Measurements from ENCODE around the gene ATP2B1.

ATP2B1 gene

GRCh38 chr12:89618113-89618862, 90.3 kb downstream of the ATP2B1 start:
- Histone ChIP-seq H3K27me3 (ENCODE audit: insufficient read depth, low read depth, severe bottlenecking) (no peaks in the 10 kb centered on the region), H3K4me3 (ENCODE audit: low read depth, low read length) (no peak overlapping the region), H3K27ac (no peak overlapping the region), H3K36me3 (peaks cover 51% of the 10 kb centered on the region), H3K9me3 (ENCODE audit: severe bottlenecking) (no peaks in the 10 kb centered on the region)
- no peak for DNase-seq
- TF ChIP-seq CTCF (IDR thresholded peaks at IDR 0.05; ENCODE audit: low read depth, low read length), result no peak

GRCh38 chr12:89610366-89610765, 98.3 kb downstream of the ATP2B1 start:
- H3K36me3 ChIP-seq, result peaks cover 74% of the 10 kb centered on the region
- no peak for TF ChIP-seq CTCF (IDR thresholded peaks at IDR 0.05; ENCODE audit: low read depth, low read length)

GRCh38 chr12:89603678-89604077, 105.0 kb downstream of the ATP2B1 start:
- no peak for TF ChIP-seq CTCF (IDR thresholded peaks at IDR 0.05; ENCODE audit: low read depth, low read length)
- no peaks in the 10 kb centered on the region for H3K9me3 ChIP-seq (ENCODE audit: severe bottlenecking)
- no peak overlapping the region for H3K4me3 ChIP-seq (ENCODE audit: low read depth, low read length)
- H3K36me3 ChIP-seq, result peaks cover 75% of the 10 kb centered on the region
- H3K27ac ChIP-seq, result no peak overlapping the region
- no peaks in the 10 kb centered on the region for H3K27me3 ChIP-seq (ENCODE audit: insufficient read depth, low read depth, severe bottlenecking)
- no peak for DNase-seq

More at GRCh38 chr12:89610366-89610765, 98.3 kb downstream of the ATP2B1 start:
- Histone ChIP-seq H3K27ac (no peak overlapping the region), H3K4me3 (ENCODE audit: low read depth, low read length) (no peak overlapping the region), H3K9me3 (ENCODE audit: severe bottlenecking) (no peaks in the 10 kb centered on the region), H3K27me3 (ENCODE audit: insufficient read depth, low read depth, severe bottlenecking) (no peaks in the 10 kb centered on the region)
- no peak for DNase-seq

DNA sequence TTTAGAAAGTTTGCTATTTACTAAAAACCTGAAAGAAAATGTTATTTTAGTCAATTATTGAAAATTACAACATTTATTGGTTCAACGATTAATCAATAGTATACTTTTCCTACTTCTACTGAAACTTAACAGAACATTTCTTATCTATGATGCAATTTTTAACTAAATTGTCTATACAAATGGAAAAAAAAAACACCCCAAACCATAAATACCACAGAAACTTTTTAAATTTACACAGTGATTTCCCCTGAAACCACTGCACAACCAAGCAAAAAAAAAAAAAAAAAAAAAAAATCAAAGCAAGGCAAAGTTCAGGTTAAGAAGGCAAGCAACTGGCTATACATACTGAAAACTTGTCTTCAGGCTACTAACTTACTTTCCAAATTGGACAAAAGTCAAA, 110.9 kb downstream of the ATP2B1 start:
- Histone ChIP-seq H3K4me3 (ENCODE audit: low read depth, low read length) (no peak overlapping the region), H3K9me3 (ENCODE audit: severe bottlenecking) (no peaks in the 10 kb centered on the region), H3K27me3 (ENCODE audit: insufficient read depth, low read depth, severe bottlenecking) (no peaks in the 10 kb centered on the region), H3K27ac (no peak overlapping the region), H3K36me3 (peaks cover 48% of the 10 kb centered on the region)
- no peak for TF ChIP-seq CTCF (IDR thresholded peaks at IDR 0.05; ENCODE audit: low read depth, low read length)
- DNase-seq, result no peak

- Histone ChIP-seq H3K27me3 (ENCODE audit: insufficient read depth, low read depth, severe bottlenecking) (no peaks in the 10 kb centered on the region), H3K27ac (no peak overlapping the region), H3K36me3 (peaks cover 48% of the 10 kb centered on the region), H3K9me3 (ENCODE audit: severe bottlenecking) (no peaks in the 10 kb centered on the region), H3K4me3 (ENCODE audit: low read depth, low read length) (no peak overlapping the region)
- no peak for TF ChIP-seq CTCF (IDR thresholded peaks at IDR 0.05; ENCODE audit: low read depth, low read length)
- DNase-seq, result no peak
Observed at GRCh38 chr12:89597210-89597609, 111.4 kb downstream of the ATP2B1 start.

- Histone ChIP-seq H3K4me3 (ENCODE audit: low read depth, low read length) (no peak overlapping the region), H3K36me3 (peaks cover 35% of the 10 kb centered on the region), H3K27ac (no peak overlapping the region; the same call in 1 of the 2 replicates), H3K27me3 (ENCODE audit: insufficient read depth, low read depth, severe bottlenecking) (no peaks in the 10 kb centered on the region), H3K9me3 (ENCODE audit: severe bottlenecking) (no peaks in the 10 kb centered on the region)
- DNase-seq, result no peak
- no peak for TF ChIP-seq CTCF (IDR thresholded peaks at IDR 0.05; ENCODE audit: low read depth, low read length)
Observed at GRCh38 chr12:89593873-89594272, 114.8 kb downstream of the ATP2B1 start.

Measured in WERI-Rb-1 (cell line).